Kidney (tissue), 14 donors: Measurements from ENCODE around the gene AFF3. TPM values are rescaled to one million over a fixed set of nuclear protein-coding genes. Genes with fewer than 3 reads are reported as not detected.
"Not testable (repeated sequence)": the region's sequence is repeated elsewhere in the genome, so short reads cannot be mapped to it uniquely, and the experiment has no call there.

Experiments used
- DNase-seq, 5 donors: peaks; one replicate each; pipeline ENCODE4 v3.0.0-alpha.2; 2013 to 2020
- FAIRE-seq: peaks from 2 replicates; lab custom pipeline; 2012; peaks lifted over from hg19 to GRCh38; lab: Jason Lieb, UNC
- H3K27ac ChIP-seq, 2 donors: one replicate each; pipeline ENCODE4 v1.7.0; 2013; ENCODE audit warnings: low read depth in 2 of 2, low read length in 2 of 2, inconsistent platforms in 1 of 2
- H3K27me3 ChIP-seq: one replicate; pipeline ENCODE4 v1.7.1; 2013; ENCODE audit warnings: low read length, inconsistent platforms; ENCODE audit not compliant: control insufficient read depth, insufficient read depth
- H3K36me3 ChIP-seq, 3 donors: one replicate each; pipeline versions ENCODE4 v1.7.0 to v1.7.1; 2013; ENCODE audit warnings: low read length in 3 of 3, control low read depth in 1 of 3, inconsistent platforms in 1 of 3; ENCODE audit not compliant: insufficient read depth in 3 of 3, control insufficient read depth in 2 of 3
- H3K4me1 ChIP-seq, 3 donors: one replicate each; pipeline versions ENCODE4 v1.7.0 to v1.7.1; 2013; ENCODE audit warnings: low read length in 3 of 3, inconsistent platforms in 1 of 3, low read depth in 1 of 3; ENCODE audit not compliant: control insufficient read depth in 2 of 3, insufficient read depth in 2 of 3
- H3K4me3 ChIP-seq, 3 donors: one replicate each; pipeline versions ENCODE4 v1.7.0 to v1.8.1; 2013; ENCODE audit warnings: low read length in 3 of 3, control low read depth in 1 of 3, inconsistent platforms in 1 of 3
- H3K9ac ChIP-seq, 3 donors: one replicate each; pipeline versions ENCODE4 v1.7.0 to v1.7.1; 2013; ENCODE audit warnings: low read length in 3 of 3, control low read depth in 1 of 3, inconsistent platforms in 1 of 3
- H3K9me3 ChIP-seq, 3 donors: one replicate each; pipeline versions ENCODE4 v1.7.0 to v1.7.1; 2013; ENCODE audit warnings: low read length in 3 of 3, control low read depth in 1 of 3, inconsistent platforms in 1 of 3; ENCODE audit not compliant: control insufficient read depth in 2 of 3, insufficient read depth in 1 of 3
- intact Hi-C: fragments of 100-400 bp; cut with DNase I; formaldehyde crosslinking; loops from one replicate; pipeline ENCODE4 v1.11.1; 2022
- polyA plus RNA-seq: library from polyadenylated mRNA; stranded (reverse); fragments of 350-450 nt; fragmentation: Illumina TruSeq; extraction: RNeasy Lipid Tissue Mini Kit (QIAGEN cat#74804); gene quantifications from one replicate; pipeline ENCODE4 v1.2.3, GENCODE V29; 2014; ENCODE audit warnings: low read depth, low replicate concordance; ENCODE audit not compliant: insufficient read depth
- total RNA-seq: library from RNA; stranded (reverse); fragmentation: NEBNext Ultra II Directional; extraction: Animal tissue kit (Norgen Biotek cat#: 25700); gene quantifications from one replicate; pipeline ENCODE4 v1.2.1, GENCODE V29; 2021
- TF ChIP-seq, protein P1 (sequence below): IDR thresholded peaks from 3 replicates; pipeline ENCODE4 v1.5.1; 2012; ENCODE audit warnings: mild to moderate bottlenecking, moderate library complexity, borderline replicate concordance; ENCODE audit not compliant: insufficient read depth; ENCODE audit errors: extremely low read depth
- donor health status: control.
- donor health status: control.
- donor health status: control.
- donor health status: control.
- donor health status: control.
- donor health status: DM: yes; HTN: yes; CAD: no.
- donor health status: Normal renal cell carcinoma (clear cell type).

AFF3 gene
- total and polyA plus RNA-seq, 2 donors from 2014 or later = 0.65 to 11.0 TPM

DNA sequence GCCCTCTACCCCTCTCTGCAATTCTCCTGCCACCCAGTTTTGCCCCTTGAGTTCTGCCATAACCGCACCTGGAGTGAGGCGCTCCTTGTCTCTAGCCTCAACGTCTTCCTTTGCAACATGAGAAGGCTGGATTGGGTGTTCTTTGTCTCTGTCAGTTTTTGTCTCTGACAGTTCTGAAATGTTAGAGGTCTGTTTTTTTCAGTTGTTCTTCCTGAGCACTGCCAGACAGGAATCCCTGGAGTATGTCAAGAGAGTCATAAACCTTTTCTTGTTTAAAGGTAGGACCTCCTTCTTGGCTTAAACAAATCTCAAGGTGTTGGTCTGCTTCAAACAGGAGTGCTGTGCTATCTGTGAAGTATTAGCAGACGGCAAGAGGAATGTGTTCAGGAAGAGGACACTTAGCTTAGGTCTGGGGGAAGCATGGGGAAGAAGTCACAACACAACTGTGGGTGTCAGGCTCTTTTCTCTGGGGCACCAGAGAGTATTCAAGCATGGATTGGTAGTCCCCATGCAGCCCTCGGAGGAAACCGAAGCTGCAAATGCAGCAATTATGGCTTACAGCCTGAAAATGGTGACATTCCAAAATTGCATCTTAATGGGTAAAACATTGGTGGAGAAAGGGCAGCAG, 32.3 kb downstream of the AFF3 start:
- Histone ChIP-seq H3K9ac (no peak overlapping the region), H3K36me3 (no peaks in the 10 kb centered on the region), H3K27me3 (no peaks in the 10 kb centered on the region), H3K4me1 (peaks cover 0 to 3% (median 3%) of the 10 kb centered on the region in 3 donors), H3K9me3 (no peaks in the 10 kb centered on the region), H3K27ac (no peak overlapping the region), H3K4me3 (no peak overlapping the region)
- TF ChIP-seq, protein P1, sequence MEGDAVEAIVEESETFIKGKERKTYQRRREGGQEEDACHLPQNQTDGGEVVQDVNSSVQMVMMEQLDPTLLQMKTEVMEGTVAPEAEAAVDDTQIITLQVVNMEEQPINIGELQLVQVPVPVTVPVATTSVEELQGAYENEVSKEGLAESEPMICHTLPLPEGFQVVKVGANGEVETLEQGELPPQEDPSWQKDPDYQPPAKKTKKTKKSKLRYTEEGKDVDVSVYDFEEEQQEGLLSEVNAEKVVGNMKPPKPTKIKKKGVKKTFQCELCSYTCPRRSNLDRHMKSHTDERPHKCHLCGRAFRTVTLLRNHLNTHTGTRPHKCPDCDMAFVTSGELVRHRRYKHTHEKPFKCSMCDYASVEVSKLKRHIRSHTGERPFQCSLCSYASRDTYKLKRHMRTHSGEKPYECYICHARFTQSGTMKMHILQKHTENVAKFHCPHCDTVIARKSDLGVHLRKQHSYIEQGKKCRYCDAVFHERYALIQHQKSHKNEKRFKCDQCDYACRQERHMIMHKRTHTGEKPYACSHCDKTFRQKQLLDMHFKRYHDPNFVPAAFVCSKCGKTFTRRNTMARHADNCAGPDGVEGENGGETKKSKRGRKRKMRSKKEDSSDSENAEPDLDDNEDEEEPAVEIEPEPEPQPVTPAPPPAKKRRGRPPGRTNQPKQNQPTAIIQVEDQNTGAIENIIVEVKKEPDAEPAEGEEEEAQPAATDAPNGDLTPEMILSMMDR = no peak
- intact Hi-C loops = no loop called here
- DNase-seq = no peak
- FAIRE-seq = no peak

DNA sequence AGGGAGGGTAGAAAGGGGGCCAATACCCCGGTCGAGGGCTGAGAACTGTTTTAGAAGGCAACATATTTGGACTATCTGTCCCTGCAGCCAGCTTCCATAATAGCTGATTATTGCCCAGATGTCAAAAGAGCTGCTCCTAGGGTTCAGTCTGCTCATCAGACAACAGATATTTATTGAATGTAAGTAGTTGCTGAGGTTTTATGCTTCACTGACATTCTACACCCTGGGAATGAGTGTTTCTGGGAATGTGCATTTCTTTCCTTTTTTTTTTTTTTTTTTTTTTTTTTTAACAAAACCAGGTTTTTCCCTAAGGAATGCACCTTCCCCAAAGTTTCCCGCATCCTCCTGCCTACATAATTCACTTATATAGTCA, 33.8 kb downstream of the AFF3 start:
- H3K27ac ChIP-seq, FAIRE-seq, intact Hi-C loops, H3K9ac ChIP-seq, H3K9me3 ChIP-seq, H3K36me3 ChIP-seq, H3K4me1 ChIP-seq, H3K4me3 ChIP-seq, H3K27me3 ChIP-seq: not testable (repeated sequence)
- DNase-seq = peak in 1 of 5 donors; percentile 17

DNA sequence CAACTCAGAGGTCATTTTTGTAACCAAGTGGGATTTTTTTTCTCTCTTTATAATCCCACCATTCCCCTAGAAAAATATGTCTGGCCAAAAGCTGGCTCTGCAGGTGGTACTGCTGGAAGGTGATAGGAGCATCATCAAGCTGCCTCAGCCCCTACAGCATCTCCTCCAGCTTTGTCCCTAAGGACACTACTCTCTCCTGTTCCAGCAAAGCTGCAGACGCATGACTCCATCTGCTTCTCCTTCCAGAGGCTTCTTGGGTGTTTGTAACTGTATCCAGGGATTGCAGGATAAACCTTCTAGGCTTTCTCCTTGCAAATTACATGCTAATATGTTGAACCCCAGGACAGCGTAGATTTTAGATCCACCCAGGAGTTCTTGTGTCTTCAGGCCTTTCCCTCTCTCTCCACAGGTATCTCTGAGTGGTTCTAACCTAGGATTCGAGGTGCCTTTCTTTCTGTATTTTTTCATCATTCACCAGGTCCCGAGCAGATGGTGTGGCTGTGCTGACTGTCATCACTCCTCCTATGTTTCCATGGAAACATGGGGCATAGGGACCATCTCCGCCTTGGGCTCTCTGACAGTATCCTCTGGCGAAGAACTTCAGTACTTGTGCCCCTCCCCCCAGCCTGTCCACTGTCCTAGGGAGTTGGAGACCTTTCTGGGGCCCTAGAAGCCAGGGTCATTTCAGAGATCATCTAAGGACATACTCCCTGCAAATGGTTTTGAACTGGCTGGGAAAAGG, 34.3 kb downstream of the AFF3 start:
- intact Hi-C loops = no loop called here
- no peak overlapping the region for H3K9ac ChIP-seq
- no peaks in the 10 kb centered on the region for H3K27me3 ChIP-seq
- DNase-seq = peak in 3 of 5 donors; percentile 17 to 51 (median 34)
- H3K36me3 ChIP-seq = no peaks in the 10 kb centered on the region
- no peaks in the 10 kb centered on the region for H3K9me3 ChIP-seq
- TF ChIP-seq, protein P1 = no peak
- H3K27ac ChIP-seq = no peak overlapping the region
- H3K4me1 ChIP-seq = peaks cover 0 to 3% (median 3%) of the 10 kb centered on the region in 3 donors
- H3K4me3 ChIP-seq = no peak overlapping the region
- FAIRE-seq = no peak

DNA sequence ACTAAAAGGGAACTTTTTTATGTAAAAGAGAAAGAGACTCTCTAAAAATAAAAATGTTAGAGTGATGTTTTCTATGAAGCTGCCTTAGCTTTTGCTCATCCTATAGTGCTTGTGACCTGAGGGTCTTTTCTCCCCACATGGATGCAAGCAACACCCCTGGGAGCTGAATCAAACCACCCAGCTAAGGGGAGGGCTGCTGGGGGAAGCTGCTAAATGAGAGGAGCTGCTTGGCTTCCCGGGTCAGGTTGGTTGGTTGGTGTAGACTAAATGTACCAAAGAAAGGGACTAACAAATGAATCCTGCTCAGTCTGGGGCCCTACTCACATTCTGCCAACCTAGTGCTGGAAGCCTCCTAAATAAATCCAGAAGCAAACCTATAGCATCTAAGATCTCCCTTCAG, 35.0 kb downstream of the AFF3 start:
- Histone ChIP-seq H3K4me3 (no peak overlapping the region), H3K9ac (no peak overlapping the region), H3K27ac (no peak overlapping the region), H3K9me3 (no peaks in the 10 kb centered on the region), H3K27me3 (no peaks in the 10 kb centered on the region), H3K36me3 (no peaks in the 10 kb centered on the region), H3K4me1 (peaks cover 0 to 3% (median 3%) of the 10 kb centered on the region in 3 donors)
- TF ChIP-seq, protein P1 = no peak
- no peak for DNase-seq
- no peak for FAIRE-seq
- intact Hi-C loops = no loop called here
